ENCODE data around the gene PAK1.

PAK1 gene

DNA sequence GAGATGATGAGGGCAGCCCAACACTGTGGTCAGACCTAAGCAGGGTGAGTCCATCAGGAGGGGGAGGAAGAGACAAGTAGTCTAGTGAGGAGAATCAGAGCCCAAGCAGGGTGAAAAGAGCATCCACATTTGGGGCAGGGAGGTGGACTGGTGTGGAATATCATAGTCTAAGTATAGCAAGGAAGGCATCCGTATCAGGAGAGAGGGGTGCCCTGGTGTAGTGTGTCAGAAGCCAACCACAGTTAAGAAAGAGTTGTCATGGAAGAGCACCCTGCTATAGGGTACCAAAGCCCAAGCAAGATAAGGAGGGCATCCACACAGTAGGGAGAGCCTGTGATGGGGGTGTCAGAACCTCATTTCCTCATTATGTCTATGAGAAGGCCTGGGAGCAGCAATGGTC is 45.3 kb downstream of the PAK1 start:
- Histone ChIP-seq H3K9ac (ENCODE audit: low read depth, low read length, poor library complexity) (no peak overlapping the region), H3K4ac (ENCODE audit: low read length) (no peak overlapping the region), H3K9me3 (replicated peaks in 1 of 2; ENCODE audit: control insufficient read depth in 2 of 2, insufficient read depth in 1 of 2, low read depth in 1 of 2, low read length in 2 of 2) (no peaks in the 10 kb centered on the region), H2BK120ac (ENCODE audit: low read depth, low read length) (no peak overlapping the region), H2AK5ac (ENCODE audit: low read depth, low read length) (no peak overlapping the region), H3K23ac (ENCODE audit: low read depth, low read length, poor library complexity) (no peak overlapping the region), H3K14ac (ENCODE audit: low read length) (no peak overlapping the region), H3K36me3 (replicated peaks in 1 of 2; ENCODE audit: control insufficient read depth in 2 of 2, insufficient read depth in 2 of 2, low read length in 2 of 2) (no peaks in the 10 kb centered on the region), H3K4me2 (ENCODE audit: insufficient read depth, low read length, poor library complexity, severe bottlenecking) (no peak overlapping the region), H2AFZ (ENCODE audit: low read length) (no peak overlapping the region), H2BK12ac (ENCODE audit: low read length) (no peak overlapping the region), H3K4me1 (ENCODE audit: control insufficient read depth in 2 of 2, insufficient read depth in 1 of 2, low read depth in 1 of 2, low read length in 2 of 2) (peaks cover 5 to 9% of the 10 kb centered on the region in 2 donors), H3K18ac (ENCODE audit: low read length) (no peak overlapping the region), H3K79me1 (ENCODE audit: low read depth, low read length) (no peaks in the 10 kb centered on the region), H2BK15ac (ENCODE audit: low read length) (no peak overlapping the region), H3K27me3 (ENCODE audit: control insufficient read depth in 3 of 3, insufficient read depth in 3 of 3, low read depth in 1 of 3, low read length in 3 of 3) (no peaks in the 10 kb centered on the region), H3K4me3 (ENCODE audit: low read length in 2 of 2) (no peak overlapping the region), H3K27ac (replicated peaks; ENCODE audit: low read length) (no peak overlapping the region), H4K91ac (ENCODE audit: low read depth, low read length, poor library complexity) (no peak overlapping the region), H2BK5ac (ENCODE audit: low read length) (no peak overlapping the region), H4K8ac (ENCODE audit: low read depth, low read length) (no peak overlapping the region)
- DNase-seq (ENCODE audit: low spot score) = no peak
- no CpG with 5 or more reads among the region's 1 CpG for WGBS, 2 donors (ENCODE audit: extremely low coverage in 2 of 2, insufficient read length in 2 of 2, insufficient replicate concordance in 1 of 2)

DNA sequence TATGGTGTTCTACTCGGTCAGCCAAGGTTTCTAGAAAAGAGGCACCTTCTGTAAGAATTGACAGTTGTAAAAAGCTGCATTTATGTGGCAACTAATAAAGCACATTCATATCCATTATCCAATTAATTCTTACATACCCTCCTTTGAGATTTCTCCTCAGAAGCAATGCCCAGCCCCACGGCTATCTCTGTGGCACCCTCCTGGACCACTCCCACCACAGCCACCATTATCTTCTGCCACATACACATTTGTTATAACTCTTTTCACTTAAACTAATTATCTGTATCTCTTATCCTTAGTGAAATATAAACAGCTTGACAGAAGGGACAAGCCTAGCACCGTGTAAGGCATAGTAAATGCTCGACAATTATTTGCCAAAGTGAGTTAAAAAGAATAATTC is 48.5 kb downstream of the PAK1 start:
- no peaks in the 10 kb centered on the region for H3K27me3 ChIP-seq (ENCODE audit: control insufficient read depth in 3 of 3, insufficient read depth in 3 of 3, low read depth in 1 of 3, low read length in 3 of 3)
- no peak for DNase-seq (ENCODE audit: low spot score)
- H2BK5ac ChIP-seq (ENCODE audit: low read length) = no peak overlapping the region
- no peak overlapping the region for H3K27ac ChIP-seq (replicated peaks; ENCODE audit: low read length)
- H3K4me2 ChIP-seq (ENCODE audit: insufficient read depth, low read length, poor library complexity, severe bottlenecking) = no peak overlapping the region
- no peak overlapping the region for H2BK12ac ChIP-seq (ENCODE audit: low read length)
- no peak overlapping the region for H2BK120ac ChIP-seq (ENCODE audit: low read depth, low read length)
- no peak overlapping the region for H2AFZ ChIP-seq (ENCODE audit: low read length)
- no peak overlapping the region for H4K8ac ChIP-seq (ENCODE audit: low read depth, low read length)
- no peaks in the 10 kb centered on the region for H3K9me3 ChIP-seq (replicated peaks in 1 of 2; ENCODE audit: control insufficient read depth in 2 of 2, insufficient read depth in 1 of 2, low read depth in 1 of 2, low read length in 2 of 2)
- H3K23ac ChIP-seq (ENCODE audit: low read depth, low read length, poor library complexity) = no peak overlapping the region
- no CpG with 5 or more reads among the region's 4 CpGs for WGBS, 2 donors (ENCODE audit: extremely low coverage in 2 of 2, insufficient read length in 2 of 2, insufficient replicate concordance in 1 of 2)
- no peak overlapping the region for H3K18ac ChIP-seq (ENCODE audit: low read length)
- no peak overlapping the region for H3K4me3 ChIP-seq (ENCODE audit: low read length in 2 of 2)
- no peak overlapping the region for H3K4ac ChIP-seq (ENCODE audit: low read length)
- no peak overlapping the region for H2BK15ac ChIP-seq (ENCODE audit: low read length)
- no peak overlapping the region for H2AK5ac ChIP-seq (ENCODE audit: low read depth, low read length)
- H3K9ac ChIP-seq (ENCODE audit: low read depth, low read length, poor library complexity) = no peak overlapping the region
- H3K79me1 ChIP-seq (ENCODE audit: low read depth, low read length) = no peaks in the 10 kb centered on the region
- no peak overlapping the region for H4K91ac ChIP-seq (ENCODE audit: low read depth, low read length, poor library complexity)
- H3K4me1 ChIP-seq (ENCODE audit: control insufficient read depth in 2 of 2, insufficient read depth in 1 of 2, low read depth in 1 of 2, low read length in 2 of 2) = peaks cover 5 to 12% of the 10 kb centered on the region in 2 donors
- no peaks in the 10 kb centered on the region for H3K36me3 ChIP-seq (replicated peaks in 1 of 2; ENCODE audit: control insufficient read depth in 2 of 2, insufficient read depth in 2 of 2, low read length in 2 of 2)
- no peak overlapping the region for H3K14ac ChIP-seq (ENCODE audit: low read length)

DNA sequence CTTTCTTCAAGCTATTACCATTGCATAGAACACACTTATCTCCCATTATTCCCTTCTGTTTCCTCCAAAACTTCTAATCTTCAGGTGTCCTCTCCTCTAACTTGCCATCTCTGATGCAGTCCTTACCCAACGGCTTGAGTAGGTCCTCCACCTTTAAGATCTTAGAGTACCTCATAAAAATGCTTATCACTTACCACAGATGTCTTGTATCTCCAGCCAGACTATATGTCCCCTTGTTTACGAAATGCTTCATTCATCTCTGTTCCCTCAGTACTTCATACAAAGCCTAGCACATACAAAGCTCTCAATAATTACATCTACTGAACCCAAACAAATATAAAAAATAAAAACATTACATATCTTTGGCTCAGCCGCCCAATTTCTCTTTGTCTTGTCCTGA is 49.2 kb downstream of the PAK1 start:
- no peak overlapping the region for H2AK5ac ChIP-seq (ENCODE audit: low read depth, low read length)
- no peak overlapping the region for H3K14ac ChIP-seq (ENCODE audit: low read length)
- H3K23ac ChIP-seq (ENCODE audit: low read depth, low read length, poor library complexity) = no peak overlapping the region
- H3K79me1 ChIP-seq (ENCODE audit: low read depth, low read length) = no peaks in the 10 kb centered on the region
- whole genome bisulfite sequencing, 2 donors (ENCODE audit: extremely low coverage in 2 of 2, insufficient read length in 2 of 2, insufficient replicate concordance in 1 of 2) = no CpG with 5 or more reads among the region's 3 CpGs
- no peak for DNase-seq (ENCODE audit: low spot score)
- H3K9ac ChIP-seq (ENCODE audit: low read depth, low read length, poor library complexity) = no peak overlapping the region
- H2BK12ac ChIP-seq (ENCODE audit: low read length) = no peak overlapping the region
- H3K27me3 ChIP-seq (ENCODE audit: control insufficient read depth in 3 of 3, insufficient read depth in 3 of 3, low read depth in 1 of 3, low read length in 3 of 3) = no peaks in the 10 kb centered on the region
- no peak overlapping the region for H2BK120ac ChIP-seq (ENCODE audit: low read depth, low read length)
- H3K4ac ChIP-seq (ENCODE audit: low read length) = no peak overlapping the region
- H3K27ac ChIP-seq (replicated peaks; ENCODE audit: low read length) = no peak overlapping the region
- no peak overlapping the region for H2BK5ac ChIP-seq (ENCODE audit: low read length)
- no peaks in the 10 kb centered on the region for H3K36me3 ChIP-seq (replicated peaks in 1 of 2; ENCODE audit: control insufficient read depth in 2 of 2, insufficient read depth in 2 of 2, low read length in 2 of 2)
- H3K4me2 ChIP-seq (ENCODE audit: insufficient read depth, low read length, poor library complexity, severe bottlenecking) = no peak overlapping the region
- no peaks in the 10 kb centered on the region for H3K9me3 ChIP-seq (replicated peaks in 1 of 2; ENCODE audit: control insufficient read depth in 2 of 2, insufficient read depth in 1 of 2, low read depth in 1 of 2, low read length in 2 of 2)
- no peak overlapping the region for H2BK15ac ChIP-seq (ENCODE audit: low read length)
- no peak overlapping the region for H2AFZ ChIP-seq (ENCODE audit: low read length)
- no peak overlapping the region for H4K8ac ChIP-seq (ENCODE audit: low read depth, low read length)
- H3K18ac ChIP-seq (ENCODE audit: low read length) = no peak overlapping the region
- H3K4me3 ChIP-seq (ENCODE audit: low read length in 2 of 2) = no peak overlapping the region
- no peak overlapping the region for H4K91ac ChIP-seq (ENCODE audit: low read depth, low read length, poor library complexity)
- H3K4me1 ChIP-seq (ENCODE audit: control insufficient read depth in 2 of 2, insufficient read depth in 1 of 2, low read depth in 1 of 2, low read length in 2 of 2) = peaks cover 5 to 13% of the 10 kb centered on the region in 2 donors

DNA sequence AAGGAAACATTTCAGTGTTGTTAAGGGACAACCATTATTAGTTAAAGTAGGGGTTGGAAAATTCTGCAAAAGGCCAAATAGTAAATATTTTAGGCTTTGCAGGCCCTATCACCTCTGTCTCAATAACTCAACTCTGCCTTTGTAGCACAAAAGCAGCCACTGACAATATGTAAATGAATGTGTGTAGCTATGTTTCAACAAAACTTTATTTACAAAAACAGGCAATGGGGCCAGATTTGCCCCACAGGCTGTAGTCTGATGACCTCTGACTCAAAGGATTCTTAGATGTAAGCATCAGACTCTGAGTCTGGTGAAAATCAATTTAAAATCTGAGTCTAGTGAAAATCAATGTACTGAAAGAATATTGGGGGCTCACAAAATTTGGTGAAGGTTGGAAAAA is 50.3 kb downstream of the PAK1 start:
- Histone ChIP-seq H3K27me3 (ENCODE audit: control insufficient read depth in 3 of 3, insufficient read depth in 3 of 3, low read depth in 1 of 3, low read length in 3 of 3) (no peaks in the 10 kb centered on the region), H2AFZ (ENCODE audit: low read length) (no peak overlapping the region), H2BK5ac (ENCODE audit: low read length) (no peak overlapping the region), H3K9me3 (replicated peaks in 1 of 2; ENCODE audit: control insufficient read depth in 2 of 2, insufficient read depth in 1 of 2, low read depth in 1 of 2, low read length in 2 of 2) (no peaks in the 10 kb centered on the region), H3K4me2 (ENCODE audit: insufficient read depth, low read length, poor library complexity, severe bottlenecking) (no peak overlapping the region), H2BK120ac (ENCODE audit: low read depth, low read length) (no peak overlapping the region), H4K91ac (ENCODE audit: low read depth, low read length, poor library complexity) (no peak overlapping the region), H2BK12ac (ENCODE audit: low read length) (no peak overlapping the region), H3K4me1 (ENCODE audit: control insufficient read depth in 2 of 2, insufficient read depth in 1 of 2, low read depth in 1 of 2, low read length in 2 of 2) (peaks cover 5 to 13% of the 10 kb centered on the region in 2 donors), H2AK5ac (ENCODE audit: low read depth, low read length) (no peak overlapping the region), H3K4ac (ENCODE audit: low read length) (no peak overlapping the region), H3K79me1 (ENCODE audit: low read depth, low read length) (no peaks in the 10 kb centered on the region), H2BK15ac (ENCODE audit: low read length) (no peak overlapping the region), H3K14ac (ENCODE audit: low read length) (no peak overlapping the region), H3K18ac (ENCODE audit: low read length) (no peak overlapping the region), H3K27ac (replicated peaks; ENCODE audit: low read length) (no peak overlapping the region), H3K36me3 (replicated peaks in 1 of 2; ENCODE audit: control insufficient read depth in 2 of 2, insufficient read depth in 2 of 2, low read length in 2 of 2) (no peaks in the 10 kb centered on the region), H4K8ac (ENCODE audit: low read depth, low read length) (no peak overlapping the region), H3K4me3 (ENCODE audit: low read length in 2 of 2) (no peak overlapping the region), H3K23ac (ENCODE audit: low read depth, low read length, poor library complexity) (no peak overlapping the region), H3K9ac (ENCODE audit: low read depth, low read length, poor library complexity) (no peak overlapping the region)
- DNase-seq (ENCODE audit: low spot score) = no peak

Data from neuronal stem cell (in vitro differentiated cells).